A673 (cell line): ENCODE results near the gene CLSTN1.

Experiments
- EZH2 ChIP-seq: fragments of 200-600 bp; sonication (generic); IDR thresholded peaks from 2 replicates; pipeline ENCODE4 v1.6.1; 2017; ENCODE audit warnings: borderline replicate concordance, low read depth, mild to moderate bottlenecking, mixed read lengths, antibody characterized with exemption, low read length; ENCODE audit not compliant: poor library complexity, severe bottlenecking
- TF ChIP-seq, protein P1 (sequence below): fragments of 300-800, 200-600 bp; sonication (generic); conservative IDR thresholded peaks from 2 replicates; pipeline ENCODE4 v1.5.1; 2017; ENCODE audit warnings: low read depth, mild to moderate bottlenecking, antibody characterized with exemption, low read length, moderate library complexity, mixed read lengths

DNA sequence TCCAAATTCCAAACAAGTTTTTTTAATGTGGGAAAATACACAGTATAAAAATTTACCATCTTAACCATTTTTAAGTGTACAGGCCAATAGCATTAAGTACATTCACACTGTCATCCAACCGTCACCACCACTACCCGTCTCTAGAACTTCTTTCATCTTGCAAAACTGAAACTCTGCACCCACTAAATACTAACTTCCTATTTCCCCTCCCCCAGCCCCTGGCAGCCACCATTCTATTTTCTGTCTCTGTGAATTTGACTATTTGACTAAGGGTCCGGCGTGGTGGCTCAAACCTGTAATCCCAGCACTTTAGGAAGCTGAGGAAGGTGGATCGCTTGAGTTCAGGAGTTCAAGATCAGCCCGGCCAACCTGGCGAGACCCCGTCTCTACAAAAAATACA lies 36.1 kb downstream of the CLSTN1 start:
- TF ChIP-seq, protein P1, sequence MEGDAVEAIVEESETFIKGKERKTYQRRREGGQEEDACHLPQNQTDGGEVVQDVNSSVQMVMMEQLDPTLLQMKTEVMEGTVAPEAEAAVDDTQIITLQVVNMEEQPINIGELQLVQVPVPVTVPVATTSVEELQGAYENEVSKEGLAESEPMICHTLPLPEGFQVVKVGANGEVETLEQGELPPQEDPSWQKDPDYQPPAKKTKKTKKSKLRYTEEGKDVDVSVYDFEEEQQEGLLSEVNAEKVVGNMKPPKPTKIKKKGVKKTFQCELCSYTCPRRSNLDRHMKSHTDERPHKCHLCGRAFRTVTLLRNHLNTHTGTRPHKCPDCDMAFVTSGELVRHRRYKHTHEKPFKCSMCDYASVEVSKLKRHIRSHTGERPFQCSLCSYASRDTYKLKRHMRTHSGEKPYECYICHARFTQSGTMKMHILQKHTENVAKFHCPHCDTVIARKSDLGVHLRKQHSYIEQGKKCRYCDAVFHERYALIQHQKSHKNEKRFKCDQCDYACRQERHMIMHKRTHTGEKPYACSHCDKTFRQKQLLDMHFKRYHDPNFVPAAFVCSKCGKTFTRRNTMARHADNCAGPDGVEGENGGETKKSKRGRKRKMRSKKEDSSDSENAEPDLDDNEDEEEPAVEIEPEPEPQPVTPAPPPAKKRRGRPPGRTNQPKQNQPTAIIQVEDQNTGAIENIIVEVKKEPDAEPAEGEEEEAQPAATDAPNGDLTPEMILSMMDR: no peak
- no peak for TF ChIP-seq EZH2
